ENCODE data around the gene RNF214. TPM values are rescaled to one million over a fixed set of nuclear protein-coding genes. Genes with fewer than 3 reads are reported as not detected.

Gene RNF214
- total and polyA plus RNA-seq, 2 of the 13 experiments (the other 11 are each of a cell fraction or from before 2014, with no cell fraction given), result 10.7 to 12.6 TPM

DNA sequence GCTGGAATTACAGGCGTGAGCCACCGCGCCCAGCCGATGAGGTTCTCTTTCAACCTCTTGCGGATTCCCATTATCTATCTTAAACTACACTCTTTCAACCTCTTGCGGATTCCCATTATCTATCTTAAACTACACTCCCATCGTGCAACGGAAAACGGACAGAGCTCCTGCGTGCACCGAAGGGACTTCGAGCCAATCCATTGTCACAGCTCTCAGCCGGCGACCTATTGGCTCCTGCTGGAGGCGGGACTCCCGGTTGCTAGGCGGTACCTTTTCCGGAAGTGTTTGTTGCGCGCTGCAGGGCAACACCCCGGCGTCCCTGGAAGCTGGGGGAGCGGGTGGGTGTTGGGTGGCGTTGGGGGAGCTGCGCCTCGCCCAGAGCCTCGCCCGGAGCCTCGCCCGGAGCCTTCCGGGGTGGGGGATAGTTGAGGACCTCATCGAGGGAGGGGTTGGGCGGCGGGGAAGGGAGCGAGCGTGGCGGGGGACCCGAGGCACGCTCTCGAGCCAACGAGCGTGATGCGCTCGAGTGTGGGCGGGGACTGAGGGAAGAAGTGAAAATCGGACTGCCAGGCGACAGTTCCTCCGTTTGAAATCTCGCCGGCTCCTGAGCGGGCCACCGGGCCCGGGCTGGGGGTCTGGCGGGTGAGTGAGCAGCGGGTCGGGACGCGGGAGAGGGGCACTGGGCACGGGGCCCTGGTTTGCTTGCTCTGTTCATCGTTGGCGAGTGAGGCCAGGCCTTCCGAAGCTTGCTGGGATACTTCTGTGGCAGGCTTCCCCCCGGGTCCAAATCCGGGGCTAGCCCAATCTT, 95.3 kb downstream of the RNF214 start, which contains the start of gene CEP164 (continued):
- TF ChIP-seq, protein P1, sequence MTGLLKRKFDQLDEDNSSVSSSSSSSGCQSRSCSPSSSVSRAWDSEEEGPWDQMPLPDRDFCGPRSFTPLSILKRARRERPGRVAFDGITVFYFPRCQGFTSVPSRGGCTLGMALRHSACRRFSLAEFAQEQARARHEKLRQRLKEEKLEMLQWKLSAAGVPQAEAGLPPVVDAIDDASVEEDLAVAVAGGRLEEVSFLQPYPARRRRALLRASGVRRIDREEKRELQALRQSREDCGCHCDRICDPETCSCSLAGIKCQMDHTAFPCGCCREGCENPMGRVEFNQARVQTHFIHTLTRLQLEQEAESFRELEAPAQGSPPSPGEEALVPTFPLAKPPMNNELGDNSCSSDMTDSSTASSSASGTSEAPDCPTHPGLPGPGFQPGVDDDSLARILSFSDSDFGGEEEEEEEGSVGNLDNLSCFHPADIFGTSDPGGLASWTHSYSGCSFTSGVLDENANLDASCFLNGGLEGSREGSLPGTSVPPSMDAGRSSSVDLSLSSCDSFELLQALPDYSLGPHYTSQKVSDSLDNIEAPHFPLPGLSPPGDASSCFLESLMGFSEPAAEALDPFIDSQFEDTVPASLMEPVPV (CRISPR knock-in tag; IDR thresholded peaks at IDR 0.05), result 0 out of 2 replicates have a peak, but pooled peaks have one; percentile 66
- TF ChIP-seq ZNF724P (CRISPR knock-in tag; IDR thresholded peaks at IDR 0.05; ENCODE audit: borderline replicate concordance) (no peak), HNF4G (IDR thresholded peaks at IDR 0.05; ENCODE audit: borderline replicate concordance, low read depth, low read length) (no peak), HNF4G (CRISPR knock-in tag; IDR thresholded peaks at IDR 0.05; ENCODE audit: borderline replicate concordance, low read depth) (no peak), SMAD3 (CRISPR knock-in tag; IDR thresholded peaks at IDR 0.05) (no peak), ZNF441 (CRISPR knock-in tag; IDR thresholded peaks at IDR 0.05; ENCODE audit: borderline replicate concordance) (no peak), LCORL (IDR thresholded peaks at IDR 0.05) (no peak), LCORL (CRISPR knock-in tag; IDR thresholded peaks at IDR 0.05) (peak; percentile 26; the same call in 1 of the 2 replicates), BRCA1 (CRISPR knock-in tag; IDR thresholded peaks at IDR 0.05) (no peak), CEBPB (IDR thresholded peaks at IDR 0.05; ENCODE audit: borderline replicate concordance, low read depth, low read length) (no peak), CREB1 (IDR thresholded peaks at IDR 0.05) (peak; percentile 64), CREB1 (CRISPR knock-in tag; IDR thresholded peaks at IDR 0.05) (peak; percentile 88), KDM5A (IDR thresholded peaks at IDR 0.05; ENCODE audit: borderline replicate concordance, low read length) (peak; percentile 66; the same call in 1 of the 2 replicates), ZNF589 (CRISPR knock-in tag; conservative IDR thresholded peaks at IDR 0.05) (no peak), SCMH1 (CRISPR knock-in tag; IDR thresholded peaks at IDR 0.05; ENCODE audit: borderline replicate concordance) (no peak), DR1 (CRISPR knock-in tag; IDR thresholded peaks at IDR 0.05) (no peak), POLR2AphosphoS2 (IDR thresholded peaks at IDR 0.05; ENCODE audit: low read depth, low read length) (no peak), ZNF224 (CRISPR knock-in tag; IDR thresholded peaks at IDR 0.05) (no peak), TBL1XR1 (IDR thresholded peaks at IDR 0.05; ENCODE audit: borderline replicate concordance, low read length, partially characterized antibody) (no peak), SMAD1 (CRISPR knock-in tag; IDR thresholded peaks at IDR 0.05; ENCODE audit: borderline replicate concordance, low read depth) (no peak; the same call in 1 of the 2 replicates), TSC22D2 (CRISPR knock-in tag; IDR thresholded peaks at IDR 0.05; ENCODE audit: borderline replicate concordance) (no peak), NRL (CRISPR knock-in tag; IDR thresholded peaks at IDR 0.05; ENCODE audit: borderline replicate concordance) (no peak)
- TF ChIP-seq, protein P2, sequence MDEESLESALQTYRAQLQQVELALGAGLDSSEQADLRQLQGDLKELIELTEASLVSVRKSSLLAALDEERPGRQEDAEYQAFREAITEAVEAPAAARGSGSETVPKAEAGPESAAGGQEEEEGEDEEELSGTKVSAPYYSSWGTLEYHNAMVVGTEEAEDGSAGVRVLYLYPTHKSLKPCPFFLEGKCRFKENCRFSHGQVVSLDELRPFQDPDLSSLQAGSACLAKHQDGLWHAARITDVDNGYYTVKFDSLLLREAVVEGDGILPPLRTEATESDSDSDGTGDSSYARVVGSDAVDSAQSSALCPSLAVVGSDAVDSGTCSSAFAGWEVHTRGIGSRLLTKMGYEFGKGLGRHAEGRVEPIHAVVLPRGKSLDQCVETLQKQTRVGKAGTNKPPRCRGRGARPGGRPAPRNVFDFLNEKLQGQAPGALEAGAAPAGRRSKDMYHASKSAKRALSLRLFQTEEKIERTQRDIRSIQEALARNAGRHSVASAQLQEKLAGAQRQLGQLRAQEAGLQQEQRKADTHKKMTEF (CRISPR knock-in tag; IDR thresholded peaks at IDR 0.05), result peak; percentile 31
- TF ChIP-seq, protein P3, sequence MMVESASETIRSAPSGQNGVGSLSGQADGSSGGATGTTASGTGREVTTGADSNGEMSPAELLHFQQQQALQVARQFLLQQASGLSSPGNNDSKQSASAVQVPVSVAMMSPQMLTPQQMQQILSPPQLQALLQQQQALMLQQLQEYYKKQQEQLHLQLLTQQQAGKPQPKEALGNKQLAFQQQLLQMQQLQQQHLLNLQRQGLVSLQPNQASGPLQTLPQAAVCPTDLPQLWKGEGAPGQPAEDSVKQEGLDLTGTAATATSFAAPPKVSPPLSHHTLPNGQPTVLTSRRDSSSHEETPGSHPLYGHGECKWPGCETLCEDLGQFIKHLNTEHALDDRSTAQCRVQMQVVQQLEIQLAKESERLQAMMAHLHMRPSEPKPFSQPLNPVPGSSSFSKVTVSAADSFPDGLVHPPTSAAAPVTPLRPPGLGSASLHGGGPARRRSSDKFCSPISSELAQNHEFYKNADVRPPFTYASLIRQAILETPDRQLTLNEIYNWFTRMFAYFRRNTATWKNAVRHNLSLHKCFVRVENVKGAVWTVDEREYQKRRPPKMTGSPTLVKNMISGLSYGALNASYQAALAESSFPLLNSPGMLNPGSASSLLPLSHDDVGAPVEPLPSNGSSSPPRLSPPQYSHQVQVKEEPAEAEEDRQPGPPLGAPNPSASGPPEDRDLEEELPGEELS (CRISPR knock-in tag; IDR thresholded peaks at IDR 0.05), result no peak; the same call in 1 of the 2 replicates
- TF ChIP-seq, protein P4, sequence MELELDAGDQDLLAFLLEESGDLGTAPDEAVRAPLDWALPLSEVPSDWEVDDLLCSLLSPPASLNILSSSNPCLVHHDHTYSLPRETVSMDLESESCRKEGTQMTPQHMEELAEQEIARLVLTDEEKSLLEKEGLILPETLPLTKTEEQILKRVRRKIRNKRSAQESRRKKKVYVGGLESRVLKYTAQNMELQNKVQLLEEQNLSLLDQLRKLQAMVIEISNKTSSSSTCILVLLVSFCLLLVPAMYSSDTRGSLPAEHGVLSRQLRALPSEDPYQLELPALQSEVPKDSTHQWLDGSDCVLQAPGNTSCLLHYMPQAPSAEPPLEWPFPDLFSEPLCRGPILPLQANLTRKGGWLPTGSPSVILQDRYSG (CRISPR knock-in tag; IDR thresholded peaks at IDR 0.05), result no peak

All from HepG2 (cell line).